BJ (cell line): ENCODE measurements around the gene CD37. TPM values are rescaled to one million over a fixed set of nuclear protein-coding genes. Genes with fewer than 3 reads are reported as not detected.
"Not testable (repeated sequence)": the region's sequence is repeated elsewhere in the genome, so short reads cannot be mapped to it uniquely, and the experiment has no call there.

Experiments
- CTCF ChIA-PET: fragments of 350-600 bp; formaldehyde crosslinking; extraction: SDS; loops from one replicate; lab custom pipeline; 2021; ENCODE audit warnings: antibody characterized with exemption, inconsistent platforms; lab: Yijun Ruan, JAX
- POLR2A ChIA-PET: fragments of 300-600 bp; sonication (Branson Sonifier 250); formaldehyde crosslinking; extraction: SDS; loops from one replicate; lab custom pipeline; 2021; ENCODE audit warnings: antibody characterized with exemption; lab: Charles Lee
- DNase-seq: peaks from one replicate; pipeline ENCODE4 v3.0.0-alpha.2; 2011; ENCODE audit warnings: low read depth
- H3K27me3 ChIP-seq: 2 replicates; pipeline ENCODE4 v1.6.0; 2011; ENCODE audit warnings: low read length; ENCODE audit not compliant: control insufficient read depth, insufficient read depth
- H3K36me3 ChIP-seq: 2 replicates; pipeline ENCODE4 v1.5.1; 2011; ENCODE audit warnings: low read length; ENCODE audit not compliant: control insufficient read depth, insufficient read depth
- H3K4me3 ChIP-seq: 2 replicates; pipeline ENCODE4 v1.5.1; 2011; ENCODE audit warnings: low read depth, mild to moderate bottlenecking, control low read depth, low read length
- polyA plus RNA-seq: library from polyadenylated mRNA; depleted of rRNA; stranded (reverse); fragments of >200 nt; gene quantifications from 2 replicates; pipeline ENCODE4 v1.2.3, GENCODE V29; 2011
- TF ChIP-seq, protein P1 (sequence below): IDR thresholded peaks from 2 replicates; pipeline ENCODE4 v1.5.1; 2011; ENCODE audit warnings: low read depth, mild to moderate bottlenecking, control low read depth, inconsistent platforms, low read length, moderate library complexity; ENCODE audit not compliant: insufficient read depth

CD37 gene
- polyA plus RNA-seq, 1 experiment: not detected

DNA sequence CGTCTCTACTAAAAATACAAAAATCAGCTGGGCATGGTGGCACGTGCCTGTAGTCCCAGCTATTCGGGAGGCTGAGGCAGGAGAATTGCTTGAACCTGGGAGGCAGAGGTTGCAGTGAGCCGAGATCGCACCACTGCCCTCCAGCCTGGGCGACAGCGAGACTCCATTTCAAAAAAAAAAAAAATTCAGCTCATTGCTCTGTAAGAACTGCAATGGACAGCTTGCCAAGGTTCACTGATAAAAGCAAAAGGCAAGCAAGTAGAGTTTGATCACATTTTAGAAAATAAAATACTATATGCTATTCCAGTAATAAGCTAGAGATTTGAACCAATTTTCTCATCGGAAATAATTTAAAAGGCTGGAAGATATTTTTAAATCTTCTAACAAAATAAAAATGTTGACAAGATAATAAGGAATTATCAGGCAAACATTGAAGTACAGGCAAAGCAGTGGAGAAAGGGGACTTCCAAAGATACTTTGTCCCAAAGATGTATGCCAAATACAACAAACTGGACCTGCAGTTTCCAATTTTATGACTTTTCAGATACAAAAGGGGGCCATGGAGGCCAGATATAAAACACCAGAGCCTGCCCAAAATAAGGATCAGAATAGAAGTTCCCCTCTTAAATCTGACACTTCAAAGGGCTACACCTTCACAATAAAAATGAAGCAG lies 39.9 kb upstream of the CD37 start:
- ChIA-PET CTCF (interaction anchor here (0.6 to 1.4 kb wide), 3 partner anchors 29 to 44 kb away, joined by 3 to 4 read pairs (median 3); no protein-coding TSS in a partner anchor), POLR2A (no interaction called here)
- Histone ChIP-seq H3K36me3 (no peaks in the 10 kb centered on the region), H3K4me3 (no peak overlapping the region), H3K27me3 (no peaks in the 10 kb centered on the region)
- DNase-seq: no peak
- TF ChIP-seq, protein P1, sequence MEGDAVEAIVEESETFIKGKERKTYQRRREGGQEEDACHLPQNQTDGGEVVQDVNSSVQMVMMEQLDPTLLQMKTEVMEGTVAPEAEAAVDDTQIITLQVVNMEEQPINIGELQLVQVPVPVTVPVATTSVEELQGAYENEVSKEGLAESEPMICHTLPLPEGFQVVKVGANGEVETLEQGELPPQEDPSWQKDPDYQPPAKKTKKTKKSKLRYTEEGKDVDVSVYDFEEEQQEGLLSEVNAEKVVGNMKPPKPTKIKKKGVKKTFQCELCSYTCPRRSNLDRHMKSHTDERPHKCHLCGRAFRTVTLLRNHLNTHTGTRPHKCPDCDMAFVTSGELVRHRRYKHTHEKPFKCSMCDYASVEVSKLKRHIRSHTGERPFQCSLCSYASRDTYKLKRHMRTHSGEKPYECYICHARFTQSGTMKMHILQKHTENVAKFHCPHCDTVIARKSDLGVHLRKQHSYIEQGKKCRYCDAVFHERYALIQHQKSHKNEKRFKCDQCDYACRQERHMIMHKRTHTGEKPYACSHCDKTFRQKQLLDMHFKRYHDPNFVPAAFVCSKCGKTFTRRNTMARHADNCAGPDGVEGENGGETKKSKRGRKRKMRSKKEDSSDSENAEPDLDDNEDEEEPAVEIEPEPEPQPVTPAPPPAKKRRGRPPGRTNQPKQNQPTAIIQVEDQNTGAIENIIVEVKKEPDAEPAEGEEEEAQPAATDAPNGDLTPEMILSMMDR: no peak

DNA sequence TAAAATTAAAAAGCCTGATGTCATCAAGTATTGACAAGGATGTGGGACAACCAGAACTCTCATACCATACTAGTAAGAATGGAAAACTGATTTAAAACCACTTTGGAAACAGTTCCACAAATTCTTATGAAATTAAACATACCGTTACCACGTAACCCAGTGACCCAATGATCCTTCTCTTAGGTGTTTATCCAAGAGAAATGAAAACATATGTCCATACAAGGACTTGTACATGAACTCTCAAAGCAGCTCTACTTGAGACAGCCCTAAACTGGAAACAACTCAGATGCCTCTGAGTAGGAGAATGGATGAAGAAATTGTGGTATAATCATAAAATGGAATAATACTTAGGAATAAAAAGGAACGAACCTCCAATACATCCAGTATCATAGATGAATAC lies 37.8 kb upstream of the CD37 start:
- TF ChIP-seq, protein P1: no peak
- no peaks in the 10 kb centered on the region for H3K36me3 ChIP-seq
- ChIA-PET POLR2A (no interaction called here), CTCF (interaction anchor here (1.0 kb wide), 1 partner anchor 24 kb away, joined by 3 read pairs; no protein-coding TSS in a partner anchor)
- DNase-seq: no peak
- H3K27me3 ChIP-seq: no peaks in the 10 kb centered on the region
- no peak overlapping the region for H3K4me3 ChIP-seq

DNA sequence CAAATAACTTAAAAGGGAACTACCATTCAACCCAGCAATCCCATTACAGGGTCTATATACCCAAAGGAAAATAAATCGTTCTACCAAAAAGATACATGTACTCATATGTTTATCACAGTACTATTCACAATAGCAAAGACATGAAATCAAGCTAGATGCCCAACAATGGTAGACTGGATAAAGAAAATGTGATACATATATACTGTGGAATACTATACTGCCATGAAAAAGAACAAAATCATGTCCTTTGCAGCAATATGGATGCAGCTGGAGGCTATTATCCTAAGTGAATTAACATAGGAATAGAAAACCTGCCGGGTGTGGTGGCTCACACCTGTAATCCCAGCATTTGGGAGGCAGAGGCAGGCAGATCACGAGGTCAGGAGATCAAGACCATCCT lies 36.6 kb upstream of the CD37 start:
- POLR2A ChIA-PET, CTCF ChIA-PET, H3K27me3 ChIP-seq, DNase-seq, H3K36me3 ChIP-seq, H3K4me3 ChIP-seq: not testable (repeated sequence)

DNA sequence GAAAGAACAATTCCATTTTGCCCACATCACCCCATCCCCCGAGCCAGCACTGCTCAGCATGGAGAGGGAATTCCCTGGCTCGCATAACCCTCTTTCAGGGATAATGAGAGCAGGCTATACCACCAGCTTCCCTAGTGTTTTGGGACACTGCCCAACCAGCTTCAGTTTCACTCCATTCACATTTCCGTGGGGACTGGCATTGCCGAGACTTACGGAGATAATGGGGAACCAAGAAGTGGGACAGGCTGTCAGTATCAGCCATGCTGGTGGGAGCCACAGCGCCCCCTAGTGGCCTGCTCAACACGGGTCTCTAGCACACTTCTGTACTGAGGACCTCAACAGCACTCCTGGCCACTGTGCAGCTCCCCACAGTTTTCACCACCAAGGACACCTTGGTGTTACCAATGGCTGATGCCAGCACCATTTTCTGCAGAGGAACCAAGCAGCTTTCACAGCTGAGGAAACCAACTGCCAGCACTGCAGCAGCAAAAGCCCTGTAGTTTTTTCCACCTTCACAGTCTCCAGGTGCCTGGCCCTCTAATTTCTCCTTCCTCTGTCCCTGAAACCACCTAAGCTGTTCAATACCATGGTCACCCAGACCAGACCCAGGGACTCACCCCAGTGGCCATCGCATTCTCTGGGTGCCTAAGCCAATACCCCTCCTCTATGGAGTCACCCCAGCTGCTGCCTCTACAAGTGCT lies 33.9 kb upstream of the CD37 start:
- H3K27me3 ChIP-seq: no peaks in the 10 kb centered on the region
- DNase-seq: no peak
- ChIA-PET POLR2A (no interaction called here), CTCF (interaction anchor here (0.5 to 3.3 kb wide), 37 partner anchors 8 to 921 kb away, joined by 3 to 18 read pairs (median 4); no protein-coding TSS in a partner anchor)
- TF ChIP-seq, protein P1: peak; percentile 83
- no peak overlapping the region for H3K4me3 ChIP-seq
- no peaks in the 10 kb centered on the region for H3K36me3 ChIP-seq

DNA sequence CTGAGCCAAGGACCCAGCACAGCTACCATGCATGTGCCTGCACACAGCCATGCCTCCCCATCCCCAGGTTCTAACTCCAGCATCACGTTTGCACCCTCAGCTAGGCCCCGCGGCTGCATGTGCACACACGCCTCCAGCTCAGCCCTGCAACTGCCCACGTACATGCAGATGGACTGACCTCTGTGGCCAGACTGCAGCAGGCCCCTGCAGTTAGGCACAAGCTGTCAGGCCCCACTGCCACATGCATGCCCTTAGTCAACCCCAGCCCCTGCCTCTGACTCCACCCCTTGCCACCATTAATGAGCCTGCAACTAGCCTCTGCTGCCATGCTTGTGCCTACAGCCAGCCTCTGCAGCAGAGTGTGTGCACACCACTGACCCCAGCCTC lies 33.3 kb upstream of the CD37 start:
- POLR2A ChIA-PET: no interaction called here
- Histone ChIP-seq H3K36me3 (no peaks in the 10 kb centered on the region), H3K27me3 (no peaks in the 10 kb centered on the region), H3K4me3 (no peak overlapping the region)
- DNase-seq: no peak
- TF ChIP-seq, protein P1: no peak
- CTCF ChIA-PET: interaction anchor here (0.5 to 3.3 kb wide), 30 partner anchors 9 to 501 kb away, joined by 3 to 18 read pairs (median 4); no protein-coding TSS in a partner anchor

DNA sequence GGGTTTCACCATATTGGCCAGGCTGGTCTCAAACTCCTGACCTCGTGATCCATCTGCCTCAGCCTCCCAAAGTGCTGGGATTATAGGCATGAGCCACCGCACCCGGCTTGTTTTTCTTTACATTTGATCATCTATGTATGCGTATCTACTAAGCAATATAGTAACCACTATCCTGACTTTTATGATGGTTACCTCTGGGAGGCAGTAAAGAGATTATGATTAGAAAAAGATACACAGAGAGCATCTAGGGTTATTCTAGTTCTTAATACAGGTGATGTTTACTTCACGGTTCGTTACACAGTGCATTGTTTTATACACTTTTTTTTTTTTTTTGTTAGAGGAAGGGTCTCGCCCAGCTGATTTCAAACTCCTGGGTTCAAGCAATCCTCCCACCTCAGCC lies 28.5 kb upstream of the CD37 start:
- H3K27me3 ChIP-seq, DNase-seq, H3K4me3 ChIP-seq, POLR2A ChIA-PET, H3K36me3 ChIP-seq, CTCF ChIA-PET: not testable (repeated sequence)
